HG03103 (cell line): ENCODE results near the gene WDFY4.

Experiments used
- ATAC-seq: cut with Tn5 transposase; IDR thresholded peaks from one replicate; pipeline ENCODE4 v1.9.1; 2021; ENCODE audit warnings: low read depth; ENCODE audit not compliant: unreplicated experiment

Gene WDFY4

DNA sequence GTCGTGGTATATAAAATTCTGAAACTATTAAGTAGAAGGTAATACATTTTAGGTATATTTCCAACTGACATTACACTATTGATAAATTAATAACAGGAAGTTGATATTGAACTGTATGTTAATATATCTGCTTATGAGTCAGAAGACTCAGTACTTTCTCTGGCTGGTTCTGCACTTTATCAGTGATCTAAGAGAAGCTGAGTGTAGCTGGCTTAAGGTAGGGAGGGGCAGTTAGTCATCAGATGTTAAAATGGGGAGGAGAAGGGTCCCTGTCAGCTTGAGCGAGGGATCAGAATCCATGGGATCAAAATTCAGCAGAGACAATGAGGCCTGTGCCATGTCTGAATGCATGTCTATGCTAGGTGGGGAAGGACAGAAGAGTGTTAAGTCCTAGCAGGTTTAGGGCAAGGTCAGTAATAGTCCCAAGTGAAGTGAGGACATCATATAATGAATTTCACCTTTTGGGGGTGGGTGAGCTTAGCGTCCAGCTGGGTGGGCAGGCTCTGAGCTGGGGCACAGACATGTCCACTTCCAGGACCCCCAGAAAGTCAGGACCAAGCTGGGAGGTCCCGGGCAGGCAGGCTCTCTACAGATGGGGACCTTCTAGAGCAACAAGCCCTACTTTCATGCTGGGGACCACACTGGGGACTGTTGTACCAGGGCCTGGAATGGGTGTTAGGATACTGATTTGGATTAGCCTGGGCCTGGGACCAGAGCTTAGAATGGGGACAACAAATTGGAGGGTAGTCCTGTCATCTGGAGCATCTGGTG, 82.9 kb downstream of the WDFY4 start:
- no peak for ATAC-seq

DNA sequence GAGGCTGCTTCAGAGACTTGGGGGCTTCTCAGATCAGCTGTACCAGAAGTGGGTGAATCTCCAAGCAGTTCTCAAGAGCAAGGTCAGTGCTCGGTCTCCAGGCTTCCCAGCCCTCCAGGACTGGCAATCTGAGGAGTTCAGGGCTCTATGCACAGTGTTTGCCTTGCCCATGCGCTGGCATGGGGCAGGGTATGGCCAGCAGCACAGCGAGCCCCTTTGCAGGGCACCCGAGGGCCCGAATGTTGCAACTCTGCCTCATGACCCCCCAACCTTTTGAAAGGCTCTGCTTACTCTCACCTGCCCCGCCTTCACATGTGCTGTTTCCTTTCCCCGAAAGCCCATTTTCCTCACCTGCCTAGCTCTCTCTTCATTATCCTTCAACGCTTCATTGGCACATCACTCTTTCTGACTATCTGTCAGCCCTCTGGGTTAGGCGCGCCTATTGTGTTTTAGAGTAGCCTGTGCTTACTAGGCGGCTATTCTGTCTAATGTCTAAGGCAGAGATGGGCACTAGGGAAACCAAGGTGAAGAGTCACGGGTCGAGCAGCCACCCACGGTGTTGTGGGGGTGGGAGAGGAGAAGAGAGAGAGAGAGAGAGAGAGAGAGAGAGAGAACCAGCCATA, 83.6 kb downstream of the WDFY4 start:
- ATAC-seq: no peak

DNA sequence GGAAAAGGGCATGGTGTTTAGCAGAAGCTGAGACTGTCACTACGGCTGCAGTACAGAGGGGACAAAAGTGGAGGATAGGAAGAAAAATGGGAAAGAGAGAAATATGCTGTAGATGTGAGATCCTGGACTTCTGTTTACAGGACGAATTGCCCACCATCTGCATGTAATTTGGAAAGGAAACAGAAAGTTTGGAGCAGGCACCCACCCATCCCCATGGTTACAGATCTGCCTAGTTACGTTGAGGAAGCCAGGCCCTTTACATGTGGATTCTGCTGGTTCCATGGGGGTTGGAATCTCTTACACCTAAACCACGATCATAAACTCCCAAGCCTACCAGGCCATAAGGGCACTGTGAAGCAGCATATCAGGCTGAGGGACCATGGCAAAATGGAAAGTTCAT, 84.3 kb downstream of the WDFY4 start:
- no peak for ATAC-seq

DNA sequence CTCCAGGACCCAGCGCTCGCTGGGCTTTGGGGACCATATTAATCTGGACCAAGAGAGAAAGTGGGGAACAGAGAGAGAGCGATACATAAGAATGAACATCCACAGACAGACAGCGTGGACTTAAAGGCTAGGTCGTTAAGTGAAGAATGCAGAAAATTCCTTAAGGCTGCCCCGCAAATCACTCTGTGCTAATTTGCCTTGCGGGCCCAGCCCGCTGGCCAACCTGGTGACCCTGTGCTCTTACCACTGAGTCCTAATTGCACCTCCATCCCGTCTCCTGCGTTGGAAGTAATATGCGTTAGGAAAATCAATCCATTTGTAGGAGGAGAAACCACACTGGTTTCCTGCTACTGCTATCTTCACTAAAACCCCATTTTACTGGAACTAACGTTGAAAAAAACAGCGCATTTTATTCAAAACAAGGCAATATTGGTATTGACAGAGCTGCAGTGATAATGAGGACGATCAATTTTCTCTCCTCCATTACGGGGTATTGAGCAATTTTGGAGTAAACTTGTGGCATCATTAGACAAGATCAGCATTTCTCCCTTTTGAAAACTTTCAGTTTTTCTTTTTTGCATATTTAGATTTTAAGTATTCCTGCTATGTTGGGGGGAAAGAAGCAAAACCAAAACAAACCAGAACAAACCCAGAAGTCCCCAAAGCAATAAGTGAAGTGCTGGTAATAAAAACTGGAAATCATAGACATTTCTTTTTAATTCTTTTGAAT, 85.2 kb downstream of the WDFY4 start:
- ATAC-seq: no peak

DNA sequence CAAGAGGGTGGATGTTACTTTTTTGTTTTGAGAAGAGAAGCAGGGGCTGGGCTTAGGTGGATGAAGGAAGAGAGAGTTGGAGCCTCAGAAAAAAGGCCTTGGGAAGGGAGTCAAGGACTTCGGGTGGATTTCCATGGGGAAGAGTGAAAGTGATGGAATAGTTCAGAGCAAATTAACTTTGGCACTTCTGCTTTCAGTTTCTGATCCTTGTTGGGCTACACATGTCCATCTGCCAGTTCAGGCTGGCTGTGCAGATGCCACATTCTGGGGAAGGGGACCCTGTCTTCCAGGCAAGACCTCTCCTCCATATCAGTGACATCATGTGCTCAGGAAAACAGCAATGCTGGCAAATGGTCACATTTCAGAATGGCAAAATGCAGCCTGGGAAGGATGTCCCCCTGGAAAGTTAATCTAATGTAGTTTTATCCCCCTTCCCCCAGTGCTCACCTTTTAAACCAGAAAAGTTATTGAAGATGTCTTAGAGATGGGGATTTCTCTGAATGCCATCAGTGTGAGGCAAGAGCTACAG, 86.0 kb downstream of the WDFY4 start:
- ATAC-seq: no peak

DNA sequence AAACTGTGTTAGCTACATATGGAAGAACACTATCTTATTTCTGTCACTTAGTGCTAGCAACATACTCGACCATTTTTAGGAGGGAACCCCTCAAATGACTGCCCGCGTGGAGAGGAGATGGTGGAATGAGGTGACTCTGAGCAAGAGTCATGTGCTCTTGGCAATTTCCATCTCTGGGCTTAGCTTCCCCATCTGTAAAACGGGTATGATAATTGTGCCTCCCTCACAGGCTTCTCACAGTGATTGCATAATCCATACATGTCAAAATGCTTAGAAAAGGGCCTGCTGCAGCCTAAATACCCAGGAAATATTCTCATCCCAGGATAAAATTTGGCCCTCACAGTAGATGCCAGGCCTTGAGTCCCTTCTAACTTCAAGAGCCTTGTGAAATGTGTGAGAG, 86.6 kb downstream of the WDFY4 start:
- ATAC-seq: no peak

DNA sequence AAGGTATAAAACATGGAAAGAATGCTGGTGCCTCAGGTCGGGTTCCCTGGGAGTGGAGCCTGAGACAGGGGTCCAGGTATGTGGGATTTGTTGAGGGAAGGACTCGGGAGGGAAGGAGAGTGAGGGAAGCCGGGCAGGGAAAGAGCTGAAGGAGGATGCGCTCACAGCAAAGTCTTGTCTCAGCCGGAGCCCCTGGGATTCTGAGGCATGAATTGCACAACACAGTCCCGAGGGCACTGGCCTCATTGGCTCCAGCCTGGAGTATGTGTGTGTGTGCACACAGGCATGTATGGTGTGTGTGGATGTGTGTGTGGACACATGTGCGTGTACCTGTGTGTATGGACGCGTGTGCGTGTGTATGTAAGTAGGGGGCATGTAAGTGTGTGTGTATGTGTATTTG, 87.4 kb downstream of the WDFY4 start:
- no peak for ATAC-seq

DNA sequence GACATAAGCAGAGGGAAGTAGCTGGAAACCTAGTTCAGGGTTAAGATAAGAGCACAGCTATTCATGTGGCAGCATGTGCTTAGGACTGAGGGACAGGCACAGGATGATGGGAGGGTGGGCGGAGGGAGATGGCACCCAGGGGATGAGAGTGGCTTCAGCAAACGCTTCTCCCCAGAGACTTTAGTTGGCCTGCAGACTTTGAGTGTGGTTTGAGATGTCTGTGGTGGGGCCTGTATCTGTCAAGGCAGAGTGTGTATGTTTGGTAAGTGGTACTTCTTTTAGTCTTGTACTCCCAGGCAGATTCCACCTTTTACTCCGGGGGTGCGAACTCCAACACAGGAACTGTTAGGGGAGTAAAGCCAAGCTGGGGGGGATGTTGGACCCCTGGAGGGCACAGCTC, 88.9 kb downstream of the WDFY4 start:
- no peak for ATAC-seq

DNA sequence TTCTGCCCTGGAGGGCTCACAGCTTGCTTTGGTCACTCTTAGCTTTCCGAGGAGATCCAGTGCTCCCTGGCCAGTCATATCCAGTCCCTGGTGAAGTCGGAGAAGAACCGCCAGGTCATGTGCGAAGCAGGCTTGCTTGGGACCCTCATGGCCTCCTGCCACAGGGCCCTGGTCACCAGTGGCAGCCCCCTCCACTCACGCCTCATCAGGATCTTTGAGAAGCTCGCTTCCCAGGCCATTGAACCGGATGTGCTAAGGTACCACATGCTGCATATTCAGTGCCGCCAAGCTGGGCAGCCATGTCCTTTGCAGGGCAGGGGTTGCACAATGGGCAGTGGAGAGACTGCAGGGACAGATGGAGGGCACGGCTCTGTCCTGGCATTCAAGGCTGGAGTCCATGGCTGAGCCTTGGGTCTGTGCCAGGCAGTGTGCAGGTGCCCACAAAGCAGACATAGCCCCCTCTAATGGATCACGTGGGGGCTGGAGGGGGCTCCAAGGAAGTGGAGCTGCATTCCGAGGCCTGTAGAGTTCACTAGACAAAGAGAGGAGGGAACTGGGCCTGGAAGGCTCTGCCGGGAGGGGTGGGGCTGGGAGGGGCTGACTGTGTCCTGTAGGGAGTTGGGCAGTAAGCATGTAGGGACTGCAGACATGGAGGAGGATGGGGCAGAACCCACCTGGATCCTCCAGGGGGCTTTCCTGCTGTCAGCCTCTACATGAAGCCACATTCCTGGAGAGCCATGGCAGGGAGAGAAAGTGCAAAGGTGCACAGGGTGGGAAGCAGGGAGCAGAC, 89.9 kb downstream of the WDFY4 start:
- no peak for ATAC-seq

DNA sequence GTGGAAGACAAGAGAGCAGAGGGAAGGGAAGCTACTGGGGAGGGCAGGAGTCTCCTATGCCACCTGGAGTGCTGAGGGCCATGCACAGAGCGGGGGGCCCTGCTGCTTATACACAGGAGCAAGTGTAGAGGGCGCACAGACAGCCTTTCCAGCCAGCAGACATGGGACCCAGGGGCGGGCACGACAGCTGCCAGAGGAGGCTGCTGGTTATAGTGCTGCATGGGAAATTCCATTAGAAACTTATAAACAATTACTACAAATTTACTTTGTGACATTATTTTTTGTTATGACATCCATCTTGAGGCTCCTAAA, 90.5 kb downstream of the WDFY4 start:
- no peak for ATAC-seq

DNA sequence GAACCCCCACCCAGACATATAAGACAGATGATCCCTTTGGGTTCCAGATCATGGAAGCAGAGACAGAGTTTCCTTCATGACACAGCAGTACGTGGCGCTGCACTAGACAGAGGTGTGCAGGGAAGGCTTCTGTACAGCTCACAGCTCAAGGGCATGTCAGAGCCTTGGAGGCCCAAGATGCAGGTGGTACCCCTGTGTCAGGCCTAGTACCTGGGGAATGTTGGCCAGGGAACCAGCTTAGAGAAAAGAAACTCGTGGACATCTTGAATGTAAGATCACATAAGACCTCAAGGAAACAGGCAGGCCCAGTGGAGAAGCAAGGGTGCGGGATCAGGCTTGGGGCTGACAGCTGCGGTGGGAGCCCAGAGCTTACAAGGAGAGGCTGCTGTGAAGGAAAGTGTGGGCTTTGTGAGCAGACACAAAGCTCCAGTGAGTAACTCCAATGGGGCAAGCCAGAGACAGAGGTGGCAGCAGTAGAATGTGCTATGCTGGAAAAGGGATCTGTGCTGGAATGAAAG, 91.4 kb downstream of the WDFY4 start:
- no peak for ATAC-seq

DNA sequence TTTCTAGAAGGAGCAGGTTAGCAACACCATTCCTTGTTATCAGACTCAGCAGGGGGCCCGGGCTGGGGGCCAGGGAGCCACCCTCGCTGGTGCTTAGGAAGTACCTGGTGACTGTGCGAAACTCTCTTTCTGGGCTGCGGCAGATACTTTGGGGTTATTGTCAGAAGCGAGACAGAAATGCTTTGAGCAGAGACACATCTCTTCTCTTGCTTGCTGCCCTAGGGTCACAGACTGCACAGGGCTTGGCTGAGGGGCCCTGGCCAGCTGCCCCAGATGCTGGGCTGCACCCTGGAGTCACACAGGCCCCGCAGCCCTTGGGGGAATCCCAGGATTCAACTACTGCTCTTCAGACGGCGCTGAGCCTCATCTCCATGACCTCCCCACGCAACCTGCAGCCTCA, 91.9 kb downstream of the WDFY4 start:
- no peak for ATAC-seq

DNA sequence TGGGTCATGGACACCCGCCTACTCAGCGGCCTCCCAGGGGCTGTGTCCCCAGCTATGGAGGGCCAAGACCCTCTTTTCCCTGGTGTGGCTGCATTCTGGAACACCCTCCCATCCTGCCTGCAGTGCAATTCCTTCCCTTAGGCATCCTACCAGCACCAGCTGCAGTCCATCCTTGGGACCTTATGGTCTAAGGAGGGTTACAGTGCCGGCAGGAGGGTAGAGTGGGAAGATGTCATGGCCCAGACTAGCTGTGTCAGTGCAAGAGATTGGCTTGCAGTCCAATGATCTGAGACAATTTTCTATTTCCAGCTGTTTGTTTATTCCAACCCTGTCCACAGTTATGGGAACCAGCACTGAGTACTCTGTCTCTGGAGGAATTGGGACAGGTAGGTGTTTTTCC, 92.4 kb downstream of the WDFY4 start:
- ATAC-seq: no peak

DNA sequence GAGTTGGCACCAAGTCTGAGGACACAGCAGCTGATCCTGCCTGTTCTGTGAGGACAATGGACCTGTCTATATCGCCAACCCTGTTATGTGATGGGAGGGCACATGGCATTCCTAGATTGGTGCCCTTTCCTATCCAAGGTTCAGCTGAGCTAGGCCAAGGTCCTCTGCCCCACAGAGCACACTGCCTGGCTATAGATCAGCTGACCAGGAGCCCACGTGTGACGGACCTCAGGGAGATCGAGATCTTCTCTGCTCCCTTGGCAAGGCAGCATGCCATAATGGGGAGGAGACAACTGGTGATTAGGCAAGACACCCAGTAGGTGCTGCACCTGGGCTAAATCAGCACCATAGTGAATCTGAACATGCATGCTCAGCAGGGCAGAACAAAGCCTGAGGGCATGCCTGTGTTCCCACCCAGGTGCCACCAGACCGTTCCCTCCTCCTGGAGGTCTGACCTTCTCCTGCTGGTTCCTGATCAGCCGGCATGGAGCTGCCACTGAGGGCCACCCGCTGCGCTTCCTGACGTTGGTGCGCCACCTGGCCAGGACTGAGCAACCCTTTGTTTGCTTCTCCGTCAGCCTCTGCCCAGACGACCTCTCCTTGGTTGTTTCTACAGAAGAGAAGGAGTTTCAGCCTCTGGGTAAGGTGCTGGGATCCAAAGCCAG, 93.7 kb downstream of the WDFY4 start:
- no peak for ATAC-seq

DNA sequence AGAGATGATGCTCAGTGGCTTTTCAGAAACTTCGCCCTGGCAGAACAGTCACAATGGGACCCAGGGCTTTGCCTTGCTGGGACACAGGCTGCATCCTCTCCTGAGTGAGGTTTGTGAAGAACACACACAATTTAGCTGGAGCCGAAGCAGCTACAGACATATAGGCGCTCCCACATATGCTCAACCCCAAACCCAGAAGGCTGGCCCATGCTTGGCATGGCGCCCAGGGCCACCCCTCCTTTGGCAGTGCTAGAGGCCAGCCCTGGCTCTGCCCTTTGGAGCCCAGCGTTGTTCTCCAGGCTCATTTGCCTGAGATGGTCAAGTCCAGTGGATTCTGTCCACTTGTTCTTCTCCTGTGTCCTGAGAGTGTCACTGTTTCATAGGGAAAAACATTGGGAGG, 94.4 kb downstream of the WDFY4 start:
- ATAC-seq: no peak

DNA sequence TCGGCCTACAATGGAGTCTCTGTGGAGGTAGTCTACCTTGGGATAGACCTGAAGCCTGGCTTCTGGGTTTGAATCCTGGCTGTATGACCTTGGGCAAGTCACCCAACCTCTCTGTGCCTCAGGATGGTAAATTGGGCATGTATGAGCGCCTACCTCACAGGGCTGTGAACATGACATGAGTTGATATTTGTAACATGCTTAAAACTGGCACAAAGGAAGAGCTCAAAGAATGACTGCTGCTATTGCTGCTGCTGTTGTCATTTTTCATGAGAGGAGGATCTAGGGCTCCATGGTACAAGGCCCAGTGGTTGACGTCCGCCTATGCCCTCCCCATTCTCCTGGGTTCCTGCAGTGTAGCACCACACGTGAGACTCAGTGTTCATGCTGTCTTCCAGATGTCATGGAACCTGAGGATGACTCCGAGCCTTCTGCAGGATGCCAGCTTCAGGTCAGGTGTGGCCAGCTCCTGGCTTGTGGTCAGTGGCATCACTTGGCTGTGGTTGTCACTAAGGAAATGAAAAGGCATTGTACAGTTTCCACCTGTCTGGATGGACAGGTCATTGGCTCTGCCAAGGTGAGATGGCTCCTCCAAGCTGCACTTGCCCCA, 95.0 kb downstream of the WDFY4 start:
- no peak for ATAC-seq

DNA sequence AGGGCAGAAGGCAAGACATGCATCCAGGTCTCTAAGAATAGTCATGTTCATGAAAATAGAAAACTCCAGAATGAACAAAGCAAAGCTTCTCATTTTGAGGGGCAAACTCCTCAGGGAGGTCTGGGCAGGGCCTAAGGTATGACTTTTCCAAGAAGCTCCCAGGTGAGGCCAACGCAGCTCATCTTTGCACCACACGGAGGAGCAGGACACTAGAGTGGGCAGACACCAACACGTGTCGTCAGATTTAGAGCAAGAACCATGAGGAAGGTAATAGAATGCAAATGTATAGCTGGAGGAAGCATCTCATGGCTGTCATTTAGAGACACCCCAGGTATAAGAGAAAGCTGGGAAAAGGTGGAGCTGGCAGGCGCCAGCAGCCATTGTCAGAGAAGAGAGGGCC, 95.7 kb downstream of the WDFY4 start:
- no peak for ATAC-seq

DNA sequence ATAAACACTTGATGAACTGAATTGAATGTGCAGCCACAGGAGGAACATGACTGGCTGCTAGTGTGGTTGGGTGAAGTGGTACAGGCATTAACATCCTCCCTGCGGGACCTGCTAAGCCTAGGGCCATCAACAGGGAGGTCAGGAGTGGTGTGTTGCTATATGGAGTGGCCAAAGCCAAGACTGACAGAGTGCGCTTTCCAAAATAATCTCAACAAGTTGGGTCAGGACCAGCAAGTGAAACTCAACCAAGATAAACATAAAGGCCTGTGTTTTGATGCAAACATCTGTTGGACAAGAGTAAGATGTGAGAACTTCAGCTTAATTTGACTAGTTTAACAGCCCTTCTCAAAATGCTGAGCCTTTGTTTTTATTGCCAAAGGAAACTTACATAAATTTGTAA, 97.7 kb downstream of the WDFY4 start:
- ATAC-seq: no peak

DNA sequence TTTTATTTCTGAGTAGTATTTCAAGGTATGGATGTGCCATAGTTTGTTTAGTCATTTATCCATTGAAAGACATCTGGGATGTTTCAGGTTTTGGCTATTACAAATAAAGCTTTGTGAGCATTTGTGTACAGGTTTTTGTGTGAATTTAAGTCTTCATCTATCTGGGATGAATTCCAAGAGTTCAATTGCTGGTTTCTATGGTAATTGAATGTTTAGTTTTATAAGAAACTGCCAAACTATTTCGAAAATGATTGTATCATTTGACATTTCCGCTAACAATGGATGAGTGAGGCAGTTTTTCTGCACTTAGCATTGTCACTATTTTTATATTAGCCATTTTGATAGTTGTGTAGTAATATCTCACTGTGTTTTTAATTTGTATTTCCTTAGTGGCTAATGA, 99.4 kb downstream of the WDFY4 start:
- ATAC-seq: no peak

DNA sequence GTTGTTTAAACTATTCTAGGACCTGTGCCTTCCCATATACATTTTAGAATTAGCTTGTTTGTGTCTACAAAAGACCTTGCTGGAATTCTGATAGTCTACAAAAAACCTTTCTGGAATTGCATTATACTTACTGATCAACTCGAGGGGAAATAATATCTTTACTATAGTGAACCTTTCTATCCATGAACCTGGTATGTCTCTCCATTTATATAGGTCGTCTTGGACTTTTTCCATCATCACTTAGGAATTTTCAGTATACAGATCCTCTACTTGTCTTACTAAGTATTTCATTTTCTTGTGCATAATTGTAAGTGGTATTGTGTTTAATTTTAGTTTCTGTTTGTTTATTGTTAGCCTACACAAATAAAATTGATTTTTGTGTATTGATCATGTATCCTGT, 101.1 kb downstream of the WDFY4 start:
- no peak for ATAC-seq
